HL-60 (cell line): Measurements from ENCODE around the gene CSN1S1.

Experiments
- DNase-seq, 2 experiments: peaks; one replicate each; pipeline ENCODE4 v3.0.0-alpha.2; 2010 to 2020; ENCODE audit warnings: low read depth in 1 of 2, low spot score in 1 of 2
- H3K27ac ChIP-seq: fragments of 250-450 bp; sonication (Bioruptor Pico); replicated peaks from 2 replicates; pipeline ENCODE4 v1.5.1; 2020; ENCODE audit warnings: mild to moderate bottlenecking, moderate library complexity
- H3K27me3 ChIP-seq: fragments of 250-450 bp; sonication (Bioruptor Pico); 2 replicates; pipeline ENCODE4 v1.5.1; 2021; ENCODE audit warnings: mild to moderate bottlenecking, moderate library complexity; ENCODE audit not compliant: insufficient read depth, poor library complexity, severe bottlenecking
- H3K4me3 ChIP-seq: replicated peaks from 2 replicates; pipeline ENCODE4 v1.5.1; 2011; ENCODE audit warnings: mild to moderate bottlenecking, control low read depth, low read length; ENCODE audit not compliant: insufficient read depth
- CTCF ChIP-seq: IDR thresholded peaks from one replicate; pipeline ENCODE4 v1.5.1; 2011; ENCODE audit warnings: low read length, control low read depth, inconsistent platforms; ENCODE audit not compliant: insufficient read depth
- GABPA ChIP-seq: IDR thresholded peaks from 2 replicates; pipeline ENCODE4 v1.6.1; 2012; ENCODE audit warnings: low read depth
- POLR2AphosphoS5 ChIP-seq: IDR thresholded peaks from 2 replicates; pipeline ENCODE4 v1.6.1; 2012; ENCODE audit warnings: low read depth
- SPI1 ChIP-seq: IDR thresholded peaks from 2 replicates; pipeline ENCODE4 v1.6.1; 2012; ENCODE audit warnings: low read depth, mild to moderate bottlenecking, borderline replicate concordance
- TF ChIP-seq, protein P1 (sequence below): IDR thresholded peaks from 2 replicates; pipeline ENCODE4 v1.6.1; 2012; ENCODE audit warnings: low read depth; ENCODE audit not compliant: insufficient replicate concordance

Gene CSN1S1

DNA sequence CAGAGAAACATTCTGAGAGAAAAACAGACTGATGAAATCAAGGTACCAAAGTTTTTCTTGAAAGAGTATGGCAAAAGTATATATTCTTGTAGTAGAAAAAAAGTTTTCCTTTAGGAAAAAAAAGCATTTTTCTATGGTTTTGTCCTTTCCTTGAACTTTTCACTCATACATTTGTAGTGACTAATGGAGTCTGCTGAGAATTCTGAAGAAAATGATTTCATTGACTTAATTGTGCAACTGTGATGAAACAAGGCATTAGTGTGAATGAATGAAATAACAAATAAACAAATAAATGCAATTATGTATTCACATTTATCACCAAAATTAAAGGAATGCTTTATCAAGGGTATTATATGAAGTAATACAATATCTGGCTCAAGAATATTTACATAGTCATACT is 5.7 kb downstream of the CSN1S1 start:
- no peak overlapping the region for H3K4me3 ChIP-seq
- DNase-seq, result no peak
- no peak overlapping the region for H3K27ac ChIP-seq
- H3K27me3 ChIP-seq, result no peaks in the 10 kb centered on the region
- TF ChIP-seq, protein P1, sequence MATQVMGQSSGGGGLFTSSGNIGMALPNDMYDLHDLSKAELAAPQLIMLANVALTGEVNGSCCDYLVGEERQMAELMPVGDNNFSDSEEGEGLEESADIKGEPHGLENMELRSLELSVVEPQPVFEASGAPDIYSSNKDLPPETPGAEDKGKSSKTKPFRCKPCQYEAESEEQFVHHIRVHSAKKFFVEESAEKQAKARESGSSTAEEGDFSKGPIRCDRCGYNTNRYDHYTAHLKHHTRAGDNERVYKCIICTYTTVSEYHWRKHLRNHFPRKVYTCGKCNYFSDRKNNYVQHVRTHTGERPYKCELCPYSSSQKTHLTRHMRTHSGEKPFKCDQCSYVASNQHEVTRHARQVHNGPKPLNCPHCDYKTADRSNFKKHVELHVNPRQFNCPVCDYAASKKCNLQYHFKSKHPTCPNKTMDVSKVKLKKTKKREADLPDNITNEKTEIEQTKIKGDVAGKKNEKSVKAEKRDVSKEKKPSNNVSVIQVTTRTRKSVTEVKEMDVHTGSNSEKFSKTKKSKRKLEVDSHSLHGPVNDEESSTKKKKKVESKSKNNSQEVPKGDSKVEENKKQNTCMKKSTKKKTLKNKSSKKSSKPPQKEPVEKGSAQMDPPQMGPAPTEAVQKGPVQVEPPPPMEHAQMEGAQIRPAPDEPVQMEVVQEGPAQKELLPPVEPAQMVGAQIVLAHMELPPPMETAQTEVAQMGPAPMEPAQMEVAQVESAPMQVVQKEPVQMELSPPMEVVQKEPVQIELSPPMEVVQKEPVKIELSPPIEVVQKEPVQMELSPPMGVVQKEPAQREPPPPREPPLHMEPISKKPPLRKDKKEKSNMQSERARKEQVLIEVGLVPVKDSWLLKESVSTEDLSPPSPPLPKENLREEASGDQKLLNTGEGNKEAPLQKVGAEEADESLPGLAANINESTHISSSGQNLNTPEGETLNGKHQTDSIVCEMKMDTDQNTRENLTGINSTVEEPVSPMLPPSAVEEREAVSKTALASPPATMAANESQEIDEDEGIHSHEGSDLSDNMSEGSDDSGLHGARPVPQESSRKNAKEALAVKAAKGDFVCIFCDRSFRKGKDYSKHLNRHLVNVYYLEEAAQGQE, result no peak
- TF ChIP-seq CTCF, result no peak
- no peak for TF ChIP-seq POLR2AphosphoS5
- TF ChIP-seq GABPA, result no peak
- TF ChIP-seq SPI1, result no peak

DNA sequence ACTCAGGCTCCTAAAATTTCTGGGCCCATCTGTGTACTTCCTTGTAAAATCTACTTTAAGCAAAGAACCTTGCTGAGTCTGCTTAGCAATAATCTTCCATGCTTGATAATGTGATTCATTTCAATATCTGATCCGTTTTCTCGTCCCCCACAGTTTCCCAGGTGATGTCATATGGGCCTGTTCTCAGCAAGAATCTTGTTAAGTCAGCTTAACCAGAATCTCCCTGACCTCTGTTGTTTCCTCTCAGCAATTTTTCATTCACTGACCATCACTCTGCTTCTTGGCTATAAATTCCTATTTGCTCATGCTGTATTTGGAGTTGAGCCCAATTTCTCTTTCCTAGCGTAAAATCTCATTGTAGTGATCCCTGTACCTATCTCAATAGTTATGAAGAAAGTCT is 20.7 kb downstream of the CSN1S1 start:
- H3K4me3 ChIP-seq, result no peak overlapping the region
- no peak for DNase-seq
- TF ChIP-seq SPI1 (no peak), CTCF (no peak), POLR2AphosphoS5 (no peak), GABPA (no peak)
- TF ChIP-seq, protein P1, result no peak
- no peak overlapping the region for H3K27ac ChIP-seq
- H3K27me3 ChIP-seq, result no peaks in the 10 kb centered on the region

DNA sequence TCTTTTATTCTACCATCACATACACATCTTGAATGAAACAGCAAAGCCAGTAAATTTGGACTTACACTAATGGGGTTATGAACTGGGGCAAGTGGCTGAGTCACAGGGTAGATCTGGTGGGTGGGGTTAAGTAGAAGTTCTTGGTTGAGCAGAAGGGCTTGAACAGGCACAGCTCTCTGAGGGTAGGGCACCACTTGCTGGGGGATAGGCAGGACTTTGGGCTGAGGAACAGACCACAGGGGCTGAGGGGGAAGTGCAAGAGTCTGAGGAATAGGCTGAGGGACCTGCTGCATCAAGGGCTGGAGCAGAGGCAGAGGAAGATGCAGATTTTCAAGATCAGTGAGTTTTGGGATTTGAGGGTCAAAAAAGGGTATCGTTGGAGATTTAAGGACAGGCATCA is 26.3 kb downstream of the CSN1S1 start:
- no peak for TF ChIP-seq SPI1
- TF ChIP-seq GABPA, result no peak
- TF ChIP-seq CTCF, result no peak
- TF ChIP-seq, protein P1, result no peak
- TF ChIP-seq POLR2AphosphoS5, result no peak
- Histone ChIP-seq H3K27ac (no peak overlapping the region), H3K4me3 (no peak overlapping the region), H3K27me3 (no peaks in the 10 kb centered on the region)
- no peak for DNase-seq
